Naive thymus-derived CD8-positive, alpha-beta T cell (primary cell): ENCODE results near the gene TRMU. TPM values are rescaled to one million over a fixed set of nuclear protein-coding genes. Genes with fewer than 3 reads are reported as not detected.
A peak's percentile ranks its signal among the peaks of the same experiment; 100 is the strongest.

Source experiments
- ATAC-seq, 2 donors: fragments of 150-1000 bp; cut with Tn5 transposase in 1 of 2; sonication (Bioruptor Pico), chemical (Tn5 transposase) in 1 of 2; 1 replicate in 1 of 2; 2 replicates in 1 of 2; pipeline ENCODE4 v1.10.0; 2021; ENCODE audit warnings: mild to moderate bottlenecking in 2 of 2, moderate library complexity in 2 of 2
- POLR2A ChIA-PET: fragments of 350-600 bp; sonication (Branson Sonifier 250); formaldehyde crosslinking; loops from one replicate; lab custom pipeline; 2021; ENCODE audit warnings: antibody characterized with exemption; lab: Charles Lee
- DNase-seq, 10 donors: peaks; one replicate each; pipeline versions ENCODE4 v3.0.0 to v3.0.0-alpha.2; 2020 to 2022
- H3K27ac Mint-ChIP-seq, 10 donors: one replicate each; pipeline ENCODE4 v1.8.0; 2020 to 2022; ENCODE audit warnings: mild to moderate bottlenecking in 10 of 10, mixed read lengths in 10 of 10, moderate library complexity in 4 of 10, inconsistent platforms in 1 of 10
- H3K27me3 Mint-ChIP-seq, 5 donors: one replicate each; pipeline ENCODE4 v1.8.0; 2021 to 2022; ENCODE audit warnings: mixed read lengths in 5 of 5
- H3K36me3 Mint-ChIP-seq, 3 donors: one replicate each; pipeline ENCODE4 v1.8.0; 2020 to 2022; ENCODE audit warnings: mixed read lengths in 3 of 3, mild to moderate bottlenecking in 2 of 3, inconsistent platforms in 1 of 3
- H3K4me1 Mint-ChIP-seq, 4 donors: one replicate each; pipeline ENCODE4 v1.8.0; 2021 to 2022; ENCODE audit warnings: mixed read lengths in 4 of 4
- H3K4me3 Mint-ChIP-seq, 10 donors: one replicate each; pipeline ENCODE4 v1.8.0; 2020 to 2022; ENCODE audit warnings: mild to moderate bottlenecking in 10 of 10, mixed read lengths in 10 of 10, moderate library complexity in 6 of 10, inconsistent platforms in 1 of 10
- H3K9me3 Mint-ChIP-seq, 9 donors: one replicate each; pipeline ENCODE4 v1.8.0; 2020 to 2022; ENCODE audit warnings: mixed read lengths in 9 of 9, mild to moderate bottlenecking in 3 of 9, inconsistent platforms in 1 of 9, moderate library complexity in 1 of 9
- polyA plus RNA-seq, 3 donors: library from polyadenylated mRNA; unstranded; fragments of 300-500 nt; fragmentation: Illumina TruSeq; gene quantifications; one replicate each; pipeline ENCODE4 v1.2.3, GENCODE V29; 2021
- total RNA-seq, 8 experiments: library from RNA in 2 of 8; stranded (reverse) in 2 of 8; gene quantifications; one replicate each; pipeline ENCODE4 v1.2.3 and lab custom pipeline; 2021 to 2026

TRMU gene
- total and polyA plus RNA-seq, 5 experiments from 2014 or later: 14.6 to 91.7 (median 17.3) TPM

GRCh38 chr22:46364341-46365165, 29.0 kb downstream of the TRMU start:
- Mint-ChIP-seq H3K27ac (no peak overlapping the region), H3K9me3 (peaks cover 0 to 13% (median 6%) of the 10 kb centered on the region in 9 donors), H3K36me3 (peaks cover 0 to 5% (median 2%) of the 10 kb centered on the region in 3 donors), H3K4me1 (peaks cover 2 to 8% (median 6%) of the 10 kb centered on the region in 4 donors), H3K27me3 (peaks cover 0 to 7% (median 0%) of the 10 kb centered on the region in 5 donors), H3K4me3 (no peak overlapping the region)
- POLR2A ChIA-PET: no interaction called here
- DNase-seq (no peak), ATAC-seq (no peak)

- no peak for DNase-seq
- Mint-ChIP-seq H3K9me3 (peaks cover 0 to 9% (median 4%) of the 10 kb centered on the region in 9 donors), H3K27ac (no peak overlapping the region), H3K36me3 (peaks cover 0 to 5% (median 2%) of the 10 kb centered on the region in 3 donors), H3K27me3 (peaks cover 0 to 7% (median 0%) of the 10 kb centered on the region in 5 donors), H3K4me3 (no peak overlapping the region), H3K4me1 (peaks cover 4 to 12% (median 11%) of the 10 kb centered on the region in 4 donors)
- no peak for ATAC-seq
- POLR2A ChIA-PET: no interaction called here
These were observed 29.7 kb downstream of the TRMU start for GRCh38 chr22:46365166-46365624.

GRCh38 chr22:46366327-46366731, 30.8 kb downstream of the TRMU start:
- Mint-ChIP-seq H3K4me1 (peaks cover 10 to 23% (median 22%) of the 10 kb centered on the region in 4 donors), H3K4me3 (peak overlapping the region in 2 of 10 donors; percentile 77 to 85), H3K27ac (peak overlapping the region in 1 of 10 donors; percentile 3), H3K9me3 (peaks cover 0 to 4% (median 0%) of the 10 kb centered on the region in 9 donors), H3K36me3 (no peaks in the 10 kb centered on the region), H3K27me3 (peaks cover 0 to 9% (median under 1%) of the 10 kb centered on the region in 5 donors)
- POLR2A ChIA-PET: no interaction called here
- ATAC-seq (no peak), DNase-seq (no peak)

- Mint-ChIP-seq H3K27ac (peak overlapping the region in 4 of 10 donors; percentile 8 to 82 (median 46)), H3K27me3 (peaks cover 0 to 13% (median 8%) of the 10 kb centered on the region in 5 donors), H3K9me3 (peaks cover 0 to 4% (median 0%) of the 10 kb centered on the region in 9 donors), H3K36me3 (no peaks in the 10 kb centered on the region), H3K4me1 (peaks cover 14 to 29% (median 29%) of the 10 kb centered on the region in 4 donors), H3K4me3 (peak overlapping the region in 6 of 10 donors; percentile 15 to 85 (median 54))
- POLR2A ChIA-PET: no interaction called here
- ATAC-seq (peak in 1 of 2 donors; percentile 9), DNase-seq (peak in 3 of 10 donors; percentile 7 to 49 (median 27))
These were observed 31.5 kb downstream of the TRMU start for GRCh38 chr22:46366801-46367706.

GRCh38 chr22:46367707-46368191, 32.2 kb downstream of the TRMU start:
- peak overlapping the region in 5 of 10 donors; percentile 19 to 85 (median 67) for H3K4me3 Mint-ChIP-seq
- peaks cover 15 to 36% (median 30%) of the 10 kb centered on the region in 4 donors for H3K4me1 Mint-ChIP-seq
- DNase-seq (peak; percentile 34 to 81 (median 66)), ATAC-seq (peak; percentile 73 to 87)
- peaks cover 0 to 13% (median 8%) of the 10 kb centered on the region in 5 donors for H3K27me3 Mint-ChIP-seq
- no peaks in the 10 kb centered on the region for H3K36me3 Mint-ChIP-seq
- POLR2A ChIA-PET: no interaction called here
- peak overlapping the region in 4 of 10 donors; percentile 8 to 81 (median 11) for H3K27ac Mint-ChIP-seq
- H3K9me3 Mint-ChIP-seq: no peaks in the 10 kb centered on the region

- POLR2A ChIA-PET: no interaction called here
- DNase-seq (no peak), ATAC-seq (no peak)
- H3K36me3 Mint-ChIP-seq: no peaks in the 10 kb centered on the region
- peak overlapping the region in 1 of 10 donors; percentile 6 for H3K27ac Mint-ChIP-seq
- no peaks in the 10 kb centered on the region for H3K9me3 Mint-ChIP-seq
- H3K27me3 Mint-ChIP-seq: peaks cover 0 to 13% (median 8%) of the 10 kb centered on the region in 5 donors
- peaks cover 17 to 41% (median 34%) of the 10 kb centered on the region in 4 donors for H3K4me1 Mint-ChIP-seq
- H3K4me3 Mint-ChIP-seq: peak overlapping the region in 1 of 10 donors; percentile 19
These were observed 32.9 kb downstream of the TRMU start for GRCh38 chr22:46368422-46368821.

- H3K36me3 Mint-ChIP-seq: no peaks in the 10 kb centered on the region
- no peak for DNase-seq
- no peak for ATAC-seq
- peaks cover 0 to 13% (median 8%) of the 10 kb centered on the region in 5 donors for H3K27me3 Mint-ChIP-seq
- peaks cover 22 to 47% (median 40%) of the 10 kb centered on the region in 4 donors for H3K4me1 Mint-ChIP-seq
- peaks cover 0 to 5% (median 0%) of the 10 kb centered on the region in 9 donors for H3K9me3 Mint-ChIP-seq
- POLR2A ChIA-PET: no interaction called here
- peak overlapping the region in 1 of 10 donors; percentile 65 for H3K4me3 Mint-ChIP-seq
- peak overlapping the region in 1 of 10 donors; percentile 6 for H3K27ac Mint-ChIP-seq
These were observed 33.6 kb downstream of the TRMU start for GRCh38 chr22:46368871-46369715.

GRCh38 chr22:46369716-46370583, 34.4 kb downstream of the TRMU start:
- ATAC-seq: no peak
- POLR2A ChIA-PET: no interaction called here
- peaks cover 25 to 52% (median 45%) of the 10 kb centered on the region in 4 donors for H3K4me1 Mint-ChIP-seq

GRCh38 chr22:46370584-46371291, 35.2 kb downstream of the TRMU start:
- peak; percentile 59 to 60 for ATAC-seq
- peak in 7 of 10 donors; percentile 31 to 75 (median 41) for DNase-seq
- Mint-ChIP-seq H3K9me3 (peaks cover 0 to 17% (median 4%) of the 10 kb centered on the region in 9 donors), H3K36me3 (peaks cover 0 to 1% (median 0%) of the 10 kb centered on the region in 3 donors), H3K4me3 (peak overlapping the region; percentile 7 to 79 (median 53)), H3K4me1 (peaks cover 25 to 52% (median 47%) of the 10 kb centered on the region in 4 donors), H3K27me3 (peaks cover 0 to 13% (median 8%) of the 10 kb centered on the region in 5 donors), H3K27ac (peak overlapping the region; percentile 0 to 96 (median 69))
- POLR2A ChIA-PET: no interaction called here

More at GRCh38 chr22:46369716-46370583, 34.4 kb downstream of the TRMU start:
- Mint-ChIP-seq H3K27ac (peak overlapping the region in 6 of 10 donors; percentile 34 to 96 (median 76)), H3K4me3 (peak overlapping the region in 6 of 10 donors; percentile 10 to 79 (median 52)), H3K9me3 (peaks cover 0 to 10% (median 0%) of the 10 kb centered on the region in 9 donors), H3K27me3 (peaks cover 0 to 13% (median 8%) of the 10 kb centered on the region in 5 donors), H3K36me3 (no peaks in the 10 kb centered on the region)
- DNase-seq: peak in 1 of 10 donors; percentile 12
